Astrocyte (in vitro differentiated cells and primary cell): ENCODE results near the gene RSPH3. TPM values are rescaled to one million over a fixed set of nuclear protein-coding genes. Genes with fewer than 3 reads are reported as not detected.
A peak's percentile ranks its signal among the peaks of the same experiment; 100 is the strongest.
"Not testable (repeated sequence)": the region's sequence is repeated elsewhere in the genome, so short reads cannot be mapped to it uniquely, and the experiment has no call there.

Experiments
- DNase-seq: peaks from one replicate; pipeline ENCODE4 v3.0.0-alpha.2; 2010; ENCODE audit warnings: low read depth
- FAIRE-seq: peaks from 2 replicates; lab custom pipeline; 2011; peaks lifted over from hg19 to GRCh38; lab: Jason Lieb, UNC
- H2AFZ ChIP-seq: 2 replicates; pipeline ENCODE4 v1.6.0; 2012; ENCODE audit warnings: low read depth, low read length, inconsistent platforms
- H3K27ac ChIP-seq: 2 replicates; pipeline ENCODE4 v1.5.1; 2011; ENCODE audit warnings: low read depth, low read length, inconsistent platforms
- H3K27me3 ChIP-seq: 2 replicates; pipeline ENCODE4 v1.6.0; 2011; ENCODE audit warnings: low read length, inconsistent platforms; ENCODE audit not compliant: insufficient read depth
- H3K36me3 ChIP-seq: 2 replicates; pipeline ENCODE4 v1.5.1; 2011; ENCODE audit warnings: low read length, inconsistent platforms; ENCODE audit not compliant: insufficient read depth
- H3K4me1 ChIP-seq: 2 replicates; pipeline ENCODE4 v1.5.1; 2011; ENCODE audit warnings: low read length, inconsistent platforms; ENCODE audit not compliant: insufficient read depth
- H3K4me2 ChIP-seq: 2 replicates; pipeline ENCODE4 v1.6.0; 2012; ENCODE audit warnings: low read length, inconsistent platforms
- H3K4me3 ChIP-seq: 2 replicates; pipeline ENCODE4 v1.5.1; 2011; ENCODE audit warnings: low read depth, mild to moderate bottlenecking, low read length, inconsistent platforms; ENCODE audit not compliant: insufficient read depth
- H3K79me2 ChIP-seq: 2 replicates; pipeline ENCODE4 v1.6.0; 2012; ENCODE audit warnings: mild to moderate bottlenecking, low read length, inconsistent platforms; ENCODE audit not compliant: insufficient read depth
- H3K9ac ChIP-seq: 2 replicates; pipeline ENCODE4 v1.6.0; 2012; ENCODE audit warnings: mild to moderate bottlenecking, low read length, inconsistent platforms
- H3K9me3 ChIP-seq: 2 replicates; pipeline ENCODE4 v1.5.1; 2012; ENCODE audit warnings: low read depth, mild to moderate bottlenecking, low read length, inconsistent platforms; ENCODE audit not compliant: insufficient read depth
- H4K20me1 ChIP-seq: 2 replicates; pipeline ENCODE4 v1.6.0; 2012; ENCODE audit warnings: low read length, inconsistent platforms; ENCODE audit not compliant: insufficient read depth
- H3K27ac Mint-ChIP-seq: one replicate; pipeline ENCODE4 v1.8.0; 2021; ENCODE audit warnings: mild to moderate bottlenecking, mixed read lengths; ENCODE audit not compliant: unreplicated experiment
- H3K27me3 Mint-ChIP-seq: one replicate; pipeline ENCODE4 v1.8.0; 2021; ENCODE audit warnings: low read depth, mixed read lengths; ENCODE audit not compliant: unreplicated experiment
- H3K36me3 Mint-ChIP-seq: one replicate; pipeline ENCODE4 v1.8.0; 2021; ENCODE audit warnings: low read depth, mixed read lengths; ENCODE audit not compliant: unreplicated experiment
- H3K4me1 Mint-ChIP-seq: one replicate; pipeline ENCODE4 v1.8.0; 2021; ENCODE audit warnings: low read depth, mixed read lengths; ENCODE audit not compliant: unreplicated experiment
- H3K4me3 Mint-ChIP-seq: one replicate; pipeline ENCODE4 v1.8.0; 2021; ENCODE audit warnings: mild to moderate bottlenecking, moderate library complexity, mixed read lengths; ENCODE audit not compliant: unreplicated experiment
- H3K9me3 Mint-ChIP-seq: one replicate; pipeline ENCODE4 v1.8.0; 2021; ENCODE audit warnings: mild to moderate bottlenecking, mixed read lengths; ENCODE audit not compliant: unreplicated experiment
- CTCF ChIP-seq: IDR thresholded peaks from 2 replicates; pipeline ENCODE4 v1.5.1; 2011; ENCODE audit warnings: low read depth, mild to moderate bottlenecking, inconsistent platforms, low read length, moderate library complexity; ENCODE audit not compliant: insufficient read depth
- EZH2 ChIP-seq: IDR thresholded peaks from 2 replicates; pipeline ENCODE4 v1.6.1; 2012; ENCODE audit warnings: mild to moderate bottlenecking, low read length, inconsistent platforms; ENCODE audit not compliant: insufficient read depth
- total RNA-seq: library from RNA; stranded (reverse); gene quantifications from 2 replicates; pipeline ENCODE4 v1.2.1, GENCODE V29; 2021

The RSPH3 gene
- total RNA-seq, 1 donor from 2014 or later, result 10.2 TPM

- Histone ChIP-seq H3K4me1 (no peaks in the 10 kb centered on the region), H3K9ac (no peak overlapping the region), H2AFZ (no peak overlapping the region), H3K4me3 (no peak overlapping the region), H3K27me3 (no peaks in the 10 kb centered on the region), H3K9me3 (no peaks in the 10 kb centered on the region), H3K27ac (no peak overlapping the region), H3K79me2 (no peaks in the 10 kb centered on the region), H3K36me3 (no peaks in the 10 kb centered on the region), H3K4me2 (no peak overlapping the region), H4K20me1 (no peaks in the 10 kb centered on the region)
- Mint-ChIP-seq H3K9me3 (no peaks in the 10 kb centered on the region), H3K4me3 (no peak overlapping the region), H3K27me3 (peaks cover 3% of the 10 kb centered on the region), H3K4me1 (peaks cover 11% of the 10 kb centered on the region), H3K36me3 (no peaks in the 10 kb centered on the region), H3K27ac (peak overlapping the region; percentile 51)
- TF ChIP-seq EZH2, result no peak
- no peak for TF ChIP-seq CTCF
- no peak for DNase-seq
- no peak for FAIRE-seq
Observed at GRCh38 chr6:159033160-159034049, 33.4 kb upstream of the RSPH3 start.

- H4K20me1 ChIP-seq, result no peaks in the 10 kb centered on the region
- no peaks in the 10 kb centered on the region for H3K36me3 Mint-ChIP-seq
- H3K4me3 ChIP-seq, result no peak overlapping the region
- H3K4me2 ChIP-seq, result no peak overlapping the region
- H3K9me3 Mint-ChIP-seq, result no peaks in the 10 kb centered on the region
- H2AFZ ChIP-seq, result no peak overlapping the region
- H3K79me2 ChIP-seq, result no peaks in the 10 kb centered on the region
- DNase-seq, result no peak
- no peaks in the 10 kb centered on the region for H3K36me3 ChIP-seq
- no peaks in the 10 kb centered on the region for H3K9me3 ChIP-seq
- H3K27me3 Mint-ChIP-seq, result peaks cover 3% of the 10 kb centered on the region
- no peak overlapping the region for H3K9ac ChIP-seq
- H3K27ac ChIP-seq, result no peak overlapping the region
- no peaks in the 10 kb centered on the region for H3K4me1 ChIP-seq
- H3K27me3 ChIP-seq, result no peaks in the 10 kb centered on the region
- peaks cover 11% of the 10 kb centered on the region for H3K4me1 Mint-ChIP-seq
- FAIRE-seq, result no peak
- H3K27ac Mint-ChIP-seq, result no peak overlapping the region
- TF ChIP-seq CTCF (no peak), EZH2 (no peak)
- no peak overlapping the region for H3K4me3 Mint-ChIP-seq
Observed at GRCh38 chr6:159031846-159032245, 31.8 kb upstream of the RSPH3 start.

- H3K9ac ChIP-seq, result no peak overlapping the region
- no peak overlapping the region for H3K27ac ChIP-seq
- no peaks in the 10 kb centered on the region for H3K9me3 ChIP-seq
- Mint-ChIP-seq H3K27ac (no peak overlapping the region), H3K4me3 (no peak overlapping the region), H3K36me3 (peaks cover 5% of the 10 kb centered on the region), H3K4me1 (peaks cover 11% of the 10 kb centered on the region), H3K27me3 (no peaks in the 10 kb centered on the region), H3K9me3 (peaks cover 4% of the 10 kb centered on the region)
- H3K36me3 ChIP-seq, result no peaks in the 10 kb centered on the region
- no peak overlapping the region for H3K4me2 ChIP-seq
- FAIRE-seq (no peak), DNase-seq (no peak)
- no peaks in the 10 kb centered on the region for H4K20me1 ChIP-seq
- TF ChIP-seq EZH2 (no peak), CTCF (no peak)
- H3K4me3 ChIP-seq, result no peak overlapping the region
- H2AFZ ChIP-seq, result no peak overlapping the region
- H3K27me3 ChIP-seq, result no peaks in the 10 kb centered on the region
- no peaks in the 10 kb centered on the region for H3K79me2 ChIP-seq
- H3K4me1 ChIP-seq, result no peaks in the 10 kb centered on the region
Observed at GRCh38 chr6:159030168-159030567, 30.2 kb upstream of the RSPH3 start.

- not testable (repeated sequence) for H3K9me3 Mint-ChIP-seq, H3K4me1 Mint-ChIP-seq, H3K27ac ChIP-seq, H3K36me3 ChIP-seq, H3K27me3 Mint-ChIP-seq, H3K4me3 ChIP-seq, H2AFZ ChIP-seq, H3K4me1 ChIP-seq, H3K9ac ChIP-seq, H3K36me3 Mint-ChIP-seq, DNase-seq, H3K4me3 Mint-ChIP-seq, H3K27me3 ChIP-seq, H3K79me2 ChIP-seq, FAIRE-seq, H3K27ac Mint-ChIP-seq, H3K4me2 ChIP-seq, H3K9me3 ChIP-seq, H4K20me1 ChIP-seq
Observed at GRCh38 chr6:159025224-159025623, 25.2 kb upstream of the RSPH3 start.
